Activated T-helper 1 cell treated with anti-CD3 and anti-CD28 coated beads, Interleukin-12 subunit alpha, Interleukin-12 subunit beta, Interleukin-2, Interleukin-4 antibody, amounts not matched to agents 30 ng/mL and 10 ng/mL and 1 ng/mL, durations not matched to agents 14 hours and 24 hours and 36 hours (primary cell): ENCODE measurements around the gene UQCRQ. TPM values are rescaled to one million over a fixed set of nuclear protein-coding genes. Genes with fewer than 3 reads are reported as not detected.

Experiments used
- DNase-seq: peaks from one replicate; pipeline ENCODE4 v3.0.0; 2021; ENCODE audit warnings: low spot score
- H3K27ac Mint-ChIP-seq: one replicate; pipeline ENCODE4 v1.8.0; 2021; ENCODE audit warnings: mild to moderate bottlenecking, mixed read lengths
- H3K27me3 Mint-ChIP-seq: one replicate; pipeline ENCODE4 v1.8.0; 2022; ENCODE audit warnings: mild to moderate bottlenecking, moderate library complexity, mixed read lengths; ENCODE audit not compliant: insufficient read depth
- H3K36me3 Mint-ChIP-seq: one replicate; pipeline ENCODE4 v1.8.0; 2021; ENCODE audit warnings: low read depth, mixed read lengths
- H3K4me1 Mint-ChIP-seq: one replicate; pipeline ENCODE4 v1.8.0; 2021; ENCODE audit warnings: low read depth, mixed read lengths
- H3K4me3 Mint-ChIP-seq: one replicate; pipeline ENCODE4 v1.8.0; 2021; ENCODE audit warnings: mild to moderate bottlenecking, moderate library complexity, mixed read lengths
- H3K9me3 Mint-ChIP-seq: one replicate; pipeline ENCODE4 v1.8.0; 2021; ENCODE audit warnings: mixed read lengths
- intact Hi-C: fragments of 100-400 bp; cut with micrococcal nuclease; formaldehyde crosslinking; loops from one replicate; pipeline ENCODE4 v1.15.1; 2024
- total RNA-seq: library from RNA; stranded (reverse); gene quantifications from 2 replicates; pipeline ENCODE4 v1.2.3, GENCODE V29; 2022

The UQCRQ gene
- total RNA-seq, 1 donor from 2014 or later = 410 TPM

DNA sequence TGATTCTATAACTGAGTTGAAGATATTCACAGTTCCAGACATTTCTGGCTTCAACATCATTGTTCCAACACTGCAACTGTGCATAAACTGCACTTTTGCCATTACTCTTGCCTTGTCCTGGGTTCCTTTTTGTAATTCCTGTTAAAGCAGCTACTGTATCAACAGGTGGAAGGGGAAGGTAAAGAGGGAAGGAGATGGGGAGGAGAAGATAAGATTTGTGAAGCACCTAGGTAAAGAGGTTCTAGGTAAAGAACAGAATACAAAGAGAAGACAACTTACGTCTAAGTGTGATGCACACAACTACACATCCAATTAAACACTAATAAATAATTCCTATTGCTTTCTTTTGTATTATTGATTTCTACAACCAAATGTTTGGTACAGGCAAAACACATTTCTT, 43.3 kb downstream of the UQCRQ start:
- DNase-seq = no peak
- Mint-ChIP-seq H3K27ac (no peak overlapping the region), H3K36me3 (peaks cover 17% of the 10 kb centered on the region), H3K27me3 (no peaks in the 10 kb centered on the region), H3K4me1 (peaks cover 6% of the 10 kb centered on the region), H3K9me3 (no peaks in the 10 kb centered on the region), H3K4me3 (no peak overlapping the region)
- intact Hi-C loops = no loop called here

DNA sequence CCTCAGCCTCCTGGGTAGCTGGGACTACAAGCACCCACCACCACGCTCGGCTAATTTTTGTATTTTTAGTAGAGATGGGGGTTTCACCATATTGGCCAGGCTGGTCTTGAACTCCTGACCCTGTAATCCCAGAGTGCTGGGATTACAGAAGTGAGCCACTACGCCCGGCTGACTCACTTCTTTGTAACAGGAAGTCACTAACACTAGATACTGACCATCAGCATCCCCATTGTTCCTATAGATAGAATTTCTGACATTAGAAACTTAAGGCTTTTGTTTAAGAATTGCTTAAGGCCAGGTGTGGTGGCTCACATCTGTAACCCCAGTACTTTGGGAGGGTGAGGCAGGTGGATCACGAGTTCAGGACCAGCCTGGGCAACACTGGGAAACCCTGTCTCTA, 49.2 kb downstream of the UQCRQ start:
- Mint-ChIP-seq H3K4me3 (no peak overlapping the region), H3K4me1 (no peaks in the 10 kb centered on the region), H3K27me3 (no peaks in the 10 kb centered on the region), H3K27ac (no peak overlapping the region), H3K9me3 (no peaks in the 10 kb centered on the region), H3K36me3 (peaks cover 20% of the 10 kb centered on the region)
- intact Hi-C loops = no loop called here
- DNase-seq = no peak

DNA sequence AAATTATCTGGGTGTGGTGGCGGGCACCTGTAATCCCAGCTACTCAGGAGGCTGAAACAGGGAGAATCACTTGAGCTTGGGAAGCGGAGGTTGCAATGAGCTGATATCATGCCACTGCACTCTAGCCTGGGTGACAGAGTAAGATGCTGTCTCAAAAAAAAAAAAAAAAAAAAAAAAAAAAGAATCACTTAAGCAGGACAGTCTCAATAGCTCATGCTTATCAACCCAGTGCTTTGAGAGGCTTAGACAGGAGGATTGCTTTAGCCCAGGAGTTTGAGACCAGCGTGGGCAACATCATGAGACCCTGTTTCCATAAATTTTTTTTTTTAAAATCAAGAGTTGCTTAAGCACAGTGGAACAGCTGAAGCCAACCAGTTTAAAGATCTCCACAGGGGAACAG, 49.6 kb downstream of the UQCRQ start:
- H3K4me3 Mint-ChIP-seq = no peak overlapping the region
- H3K4me1 Mint-ChIP-seq = no peaks in the 10 kb centered on the region
- intact Hi-C loops = no loop called here
- no peaks in the 10 kb centered on the region for H3K27me3 Mint-ChIP-seq
- peaks cover 19% of the 10 kb centered on the region for H3K36me3 Mint-ChIP-seq
- DNase-seq = no peak
- H3K9me3 Mint-ChIP-seq = no peaks in the 10 kb centered on the region
- no peak overlapping the region for H3K27ac Mint-ChIP-seq

Other genes starting within 250 kb of the UQCRQ start
- 294 and 308 TPM in 2 replicates for gene IL13, start 208.5 kb upstream of the UQCRQ start, total RNA-seq
- gene IL4, start 192.7 kb upstream of the UQCRQ start, total RNA-seq = 56.9 and 57.1 TPM in 2 replicates
- gene KIF3A, start 129.1 kb upstream of the UQCRQ start, total RNA-seq = 58.5 and 66.9 TPM in 2 replicates
- 52.5 and 55.6 TPM in 2 replicates for gene CCNI2, start 119.2 kb upstream of the UQCRQ start, total RNA-seq
- 45.8 and 46.2 TPM in 2 replicates for gene SEPTIN8, start 89.4 kb upstream of the UQCRQ start, total RNA-seq
- 0.47 and 0.54 TPM in 2 replicates for gene SOWAHA, start 53.3 kb upstream of the UQCRQ start, total RNA-seq
- gene SHROOM1, start 36.0 kb upstream of the UQCRQ start, total RNA-seq = 6.5 and 8.3 TPM in 2 replicates
- gene GDF9, start 173 bp upstream of the UQCRQ start, total RNA-seq = 0.32 and 0.57 TPM in 2 replicates
- 3.9 and 4.9 TPM in 2 replicates for gene LEAP2, start 7.0 kb downstream of the UQCRQ start, total RNA-seq
- gene AFF4, start 97.0 kb downstream of the UQCRQ start, total RNA-seq = 38.3 and 40.9 TPM in 2 replicates
- gene ZCCHC10, start 159.9 kb downstream of the UQCRQ start, total RNA-seq = 37.6 and 41.7 TPM in 2 replicates
- 244 and 247 TPM in 2 replicates for gene HSPA4, start 185.4 kb downstream of the UQCRQ start, total RNA-seq